ENCODE results near the gene CALD1.
A peak's percentile ranks its signal among the peaks of the same experiment; 100 is the strongest.

CALD1 gene

GRCh38 chr7:134829380-134829986 is 50.0 kb downstream of the CALD1 start:
- DNase-seq: no peak

GRCh38 chr7:134831862-134832261 is 52.4 kb downstream of the CALD1 start:
- no peak for DNase-seq

- DNase-seq: no peak
Measured at GRCh38 chr7:134832367-134832766, 52.9 kb downstream of the CALD1 start.

- no peak for DNase-seq
Measured at GRCh38 chr7:134834689-134835462, 55.4 kb downstream of the CALD1 start.

- no peak for DNase-seq
Measured at GRCh38 chr7:134835463-134835823, 56.0 kb downstream of the CALD1 start.

- DNase-seq: no peak
Measured at GRCh38 chr7:134836447-134836846, 57.0 kb downstream of the CALD1 start.

GRCh38 chr7:134839298-134839697 is 59.9 kb downstream of the CALD1 start:
- DNase-seq: no peak

- DNase-seq: no peak
Measured at GRCh38 chr7:134842062-134842461, 62.6 kb downstream of the CALD1 start.

GRCh38 chr7:134842886-134843430 is 63.5 kb downstream of the CALD1 start:
- DNase-seq: no peak

- DNase-seq: no peak
Measured at GRCh38 chr7:134844200-134844599, 64.8 kb downstream of the CALD1 start.

GRCh38 chr7:134845461-134845860 is 66.0 kb downstream of the CALD1 start:
- no peak for DNase-seq

- no peak for DNase-seq
Measured at GRCh38 chr7:134847851-134848588, 68.6 kb downstream of the CALD1 start.

GRCh38 chr7:134850066-134850465 is 70.6 kb downstream of the CALD1 start:
- DNase-seq: no peak

GRCh38 chr7:134851141-134851540 is 71.7 kb downstream of the CALD1 start:
- no peak for DNase-seq

GRCh38 chr7:134852625-134853024 is 73.2 kb downstream of the CALD1 start:
- DNase-seq: no peak

- DNase-seq: peak in 1 of 2 donors; percentile 6
Measured at GRCh38 chr7:134854816-134855215, 75.4 kb downstream of the CALD1 start.

- no peak for DNase-seq
Measured at GRCh38 chr7:134855442-134855841, 76.0 kb downstream of the CALD1 start.

- no peak for DNase-seq
Measured at GRCh38 chr7:134856091-134856490, 76.7 kb downstream of the CALD1 start.

- no peak for DNase-seq
Measured at GRCh38 chr7:134856691-134857090, 77.3 kb downstream of the CALD1 start.

GRCh38 chr7:134857958-134858357 is 78.5 kb downstream of the CALD1 start:
- no peak for DNase-seq

GRCh38 chr7:134859783-134860182 is 80.3 kb downstream of the CALD1 start:
- DNase-seq: no peak

- DNase-seq: peak; percentile 28 to 29
Measured at GRCh38 chr7:134865001-134865845, 85.8 kb downstream of the CALD1 start.

- no peak for DNase-seq
Measured at GRCh38 chr7:134866617-134867016, 87.2 kb downstream of the CALD1 start.

All from stimulated activated CD4-positive, alpha-beta T cell treated with anti-CD3 and anti-CD28 coated beads, Interleukin-2, amount 100 ng/mL, for 24 hours (primary cell).